Panc1 (cell line): ENCODE results near the gene EMC9. TPM values are rescaled to one million over a fixed set of nuclear protein-coding genes. Genes with fewer than 3 reads are reported as not detected.

Experiments
- ATAC-seq: fragments of 200-7000 bp; cut with Tn5 transposase; 2 replicates; pipeline ENCODE4 v1.9.1; 2020; ENCODE audit warnings: mild to moderate bottlenecking, moderate library complexity
- BruUV-seq: library from RNA; stranded (reverse); fragments of 400-500 nt; replicated peaks from 2 replicates; lab custom pipeline; 2021; lab: Mats Ljungman, UMichigan
- CTCF ChIA-PET: fragments of 300-600 bp; sonication (Branson Sonifier 250); formaldehyde crosslinking; loops from one replicate; lab custom pipeline; 2022; ENCODE audit warnings: antibody characterized with exemption; lab: Charles Lee
- POLR2A ChIA-PET: fragments of 300-600 bp; sonication (Branson Sonifier 250); formaldehyde crosslinking; loops from one replicate; lab custom pipeline; 2022; ENCODE audit warnings: antibody characterized with exemption; lab: Charles Lee
- DNase-seq: peaks from one replicate; pipeline ENCODE4 v3.0.0-alpha.2; 2010; ENCODE audit warnings: low read depth, low spot score
- H3K27ac ChIP-seq: 2 replicates; pipeline ENCODE4 v1.5.1; 2011; ENCODE audit warnings: mild to moderate bottlenecking, low read length, inconsistent platforms
- H3K27me3 ChIP-seq: fragments of 200-500 bp; sonication (Bioruptor generic); 2 replicates; pipeline ENCODE4 v1.6.0; 2014; ENCODE audit warnings: low read length, inconsistent platforms; ENCODE audit not compliant: control insufficient read depth, insufficient read depth
- H3K36me3 ChIP-seq: fragments of 200-500 bp; sonication (Bioruptor generic); 2 replicates; pipeline ENCODE4 v1.5.1; 2014; ENCODE audit warnings: inconsistent platforms, mild to moderate bottlenecking, low read length, moderate library complexity; ENCODE audit not compliant: control insufficient read depth, insufficient read depth
- H3K4me1 ChIP-seq: 2 replicates; pipeline ENCODE4 v1.5.1; 2011; ENCODE audit warnings: inconsistent platforms, mild to moderate bottlenecking, low read length, moderate library complexity; ENCODE audit not compliant: control insufficient read depth, insufficient read depth
- H3K4me3 ChIP-seq, 2 experiments: 2 replicates each; pipeline ENCODE4 v1.5.1; 2011 to 2012; ENCODE audit warnings: low read depth in 2 of 2, low read length in 2 of 2, mild to moderate bottlenecking in 2 of 2, inconsistent platforms in 1 of 2, moderate library complexity in 1 of 2
- H3K9me3 ChIP-seq: fragments of 200-500 bp; sonication (Bioruptor generic); 2 replicates; pipeline ENCODE4 v1.5.1; 2014; ENCODE audit warnings: low read depth, mild to moderate bottlenecking, inconsistent platforms, low read length, moderate library complexity; ENCODE audit not compliant: control insufficient read depth, insufficient read depth
- CTCF ChIP-seq: fragments of 450-650 bp; IDR thresholded peaks from 2 replicates; pipeline ENCODE4 v1.5.1; 2017; ENCODE audit warnings: mild to moderate bottlenecking
- POLR2AphosphoS5 ChIP-seq: IDR thresholded peaks from 2 replicates; pipeline ENCODE4 v1.6.1; 2012; ENCODE audit warnings: mild to moderate bottlenecking, low read depth, low read length, moderate library complexity
- SIN3A ChIP-seq: IDR thresholded peaks from 2 replicates; pipeline ENCODE4 v1.6.1; 2012; ENCODE audit warnings: low read depth, mild to moderate bottlenecking, low read length, moderate library complexity, borderline replicate concordance; ENCODE audit not compliant: insufficient read depth
- TCF7L2 ChIP-seq: IDR thresholded peaks from 2 replicates; pipeline ENCODE4 v1.6.1; 2011; ENCODE audit warnings: mild to moderate bottlenecking, low read depth, low read length, inconsistent platforms
- in situ Hi-C: cut with HindIII; loops from 2 replicates; pipeline ENCODE4 v1.10.0; 2016; ENCODE audit warnings: low sequenced_read_pairs, low pct_unique_long_range_greater_than_20kb
- intact Hi-C: fragments of 100-400 bp; cut with micrococcal nuclease; formaldehyde crosslinking; loops from one replicate; pipeline ENCODE4 v1.10.0; 2022; ENCODE audit not compliant: unreplicated experiment
- total RNA-seq: library from RNA; stranded (reverse); gene quantifications from one replicate; pipeline ENCODE4 v1.2.1, GENCODE V29; 2021; ENCODE audit not compliant: unreplicated experiment
- TF ChIP-seq, protein P1 (sequence below), 2 experiments: IDR thresholded peaks; 2 replicates each; pipeline ENCODE4 v1.6.1; 2011 to 2012; ENCODE audit warnings: low read depth in 2 of 2, control low read depth in 1 of 2, low read length in 1 of 2, mild to moderate bottlenecking in 1 of 2, moderate library complexity in 1 of 2; ENCODE audit not compliant: insufficient read depth in 1 of 2

EMC9 gene
- total RNA-seq, 1 experiment from 2014 or later = 42.5 TPM

GRCh38 chr14:24100197-24100981 is 41.0 kb downstream of the EMC9 start:
- Histone ChIP-seq H3K4me3 (no peak overlapping the region), H3K27ac (no peak overlapping the region), H3K36me3 (no peaks in the 10 kb centered on the region), H3K4me1 (no peaks in the 10 kb centered on the region; the same call in 1 of the 2 replicates), H3K27me3 (no peaks in the 10 kb centered on the region), H3K9me3 (no peaks in the 10 kb centered on the region)
- in situ Hi-C loops (no loop called here), intact Hi-C loops (no loop called here)
- BruUV-seq = TSS peak; percentile 16
- TF ChIP-seq CTCF = no peak
- TF ChIP-seq SIN3A = no peak
- no peak for TF ChIP-seq POLR2AphosphoS5
- TF ChIP-seq, protein P1, sequence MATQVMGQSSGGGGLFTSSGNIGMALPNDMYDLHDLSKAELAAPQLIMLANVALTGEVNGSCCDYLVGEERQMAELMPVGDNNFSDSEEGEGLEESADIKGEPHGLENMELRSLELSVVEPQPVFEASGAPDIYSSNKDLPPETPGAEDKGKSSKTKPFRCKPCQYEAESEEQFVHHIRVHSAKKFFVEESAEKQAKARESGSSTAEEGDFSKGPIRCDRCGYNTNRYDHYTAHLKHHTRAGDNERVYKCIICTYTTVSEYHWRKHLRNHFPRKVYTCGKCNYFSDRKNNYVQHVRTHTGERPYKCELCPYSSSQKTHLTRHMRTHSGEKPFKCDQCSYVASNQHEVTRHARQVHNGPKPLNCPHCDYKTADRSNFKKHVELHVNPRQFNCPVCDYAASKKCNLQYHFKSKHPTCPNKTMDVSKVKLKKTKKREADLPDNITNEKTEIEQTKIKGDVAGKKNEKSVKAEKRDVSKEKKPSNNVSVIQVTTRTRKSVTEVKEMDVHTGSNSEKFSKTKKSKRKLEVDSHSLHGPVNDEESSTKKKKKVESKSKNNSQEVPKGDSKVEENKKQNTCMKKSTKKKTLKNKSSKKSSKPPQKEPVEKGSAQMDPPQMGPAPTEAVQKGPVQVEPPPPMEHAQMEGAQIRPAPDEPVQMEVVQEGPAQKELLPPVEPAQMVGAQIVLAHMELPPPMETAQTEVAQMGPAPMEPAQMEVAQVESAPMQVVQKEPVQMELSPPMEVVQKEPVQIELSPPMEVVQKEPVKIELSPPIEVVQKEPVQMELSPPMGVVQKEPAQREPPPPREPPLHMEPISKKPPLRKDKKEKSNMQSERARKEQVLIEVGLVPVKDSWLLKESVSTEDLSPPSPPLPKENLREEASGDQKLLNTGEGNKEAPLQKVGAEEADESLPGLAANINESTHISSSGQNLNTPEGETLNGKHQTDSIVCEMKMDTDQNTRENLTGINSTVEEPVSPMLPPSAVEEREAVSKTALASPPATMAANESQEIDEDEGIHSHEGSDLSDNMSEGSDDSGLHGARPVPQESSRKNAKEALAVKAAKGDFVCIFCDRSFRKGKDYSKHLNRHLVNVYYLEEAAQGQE (IDR thresholded peaks at IDR 0.05; ENCODE audit: insufficient read depth in 1 of 2, low read depth in 2 of 2, low read length in 1 of 2) = no peak
- no peak for TF ChIP-seq TCF7L2
- ChIA-PET CTCF (no interaction called here), POLR2A (no interaction called here)
- ATAC-seq = no peak
- DNase-seq = no peak

- POLR2A ChIA-PET = no interaction called here
- DNase-seq = no peak
- peaks cover 5% of the 10 kb centered on the region; the same call in 1 of the 2 replicates for H3K4me1 ChIP-seq
- no peaks in the 10 kb centered on the region for H3K9me3 ChIP-seq
- ATAC-seq = no peak
- no peak overlapping the region for H3K27ac ChIP-seq
- CTCF ChIA-PET = no interaction called here
- no peaks in the 10 kb centered on the region for H3K27me3 ChIP-seq
- no peak for TF ChIP-seq SIN3A
- intact Hi-C loops = no loop called here
- in situ Hi-C loops = no loop called here
- no TSS peak for BruUV-seq
- no peaks in the 10 kb centered on the region; the same call in 1 of the 2 replicates for H3K36me3 ChIP-seq
- no peak overlapping the region for H3K4me3 ChIP-seq
Observed at GRCh38 chr14:24098927-24099813, 42.2 kb downstream of the EMC9 start.
